Activated CD4-positive, alpha-beta T cell treated with anti-CD3 and anti-CD28 coated beads, Interleukin-2, amount 50 U/mL, for 4 hours (primary cell): ENCODE data around the gene EFCAB5.
A peak's percentile ranks its signal among the peaks of the same experiment; 100 is the strongest.
"Not testable (repeated sequence)": the region's sequence is repeated elsewhere in the genome, so short reads cannot be mapped to it uniquely, and the experiment has no call there.

Experiments used
- DNase-seq, 2 experiments: peaks; one replicate each; pipeline ENCODE4 v3.0.0-alpha.2; 2020

The EFCAB5 gene

GRCh38 chr17:30103921-30104320 lies 162.5 kb downstream of the EFCAB5 start:
- no peak for DNase-seq

- DNase-seq = peak; percentile 66 to 68
Observed at GRCh38 chr17:30104575-30105339, 163.3 kb downstream of the EFCAB5 start.

GRCh38 chr17:30112794-30113193 lies 171.4 kb downstream of the EFCAB5 start:
- no peak for DNase-seq

- DNase-seq = no peak
Observed at GRCh38 chr17:30113213-30113612, 171.8 kb downstream of the EFCAB5 start.

GRCh38 chr17:30116345-30116660 lies 174.9 kb downstream of the EFCAB5 start:
- no peak for DNase-seq

GRCh38 chr17:30116661-30117551 lies 175.5 kb downstream of the EFCAB5 start, which contains the start of gene NSRP1:
Gene NSRP1 (plus strand): TSS chr17:30116816. CDS start chr17:30116844, 28 bp downstream.
- peak; percentile 93 for DNase-seq

GRCh38 chr17:30117675-30118081 lies 176.2 kb downstream of the EFCAB5 start:
- no peak for DNase-seq

- DNase-seq = not testable (repeated sequence)
Observed at GRCh38 chr17:30118635-30119034, 177.2 kb downstream of the EFCAB5 start.

- DNase-seq = no peak
Observed at GRCh38 chr17:30124273-30124796, 182.9 kb downstream of the EFCAB5 start.

GRCh38 chr17:30130121-30130520 lies 188.7 kb downstream of the EFCAB5 start:
- no peak for DNase-seq

- DNase-seq = no peak
Observed at GRCh38 chr17:30132615-30133014, 191.2 kb downstream of the EFCAB5 start.

- DNase-seq = no peak
Observed at GRCh38 chr17:30133197-30133596, 191.8 kb downstream of the EFCAB5 start.

GRCh38 chr17:30134551-30134950 lies 193.1 kb downstream of the EFCAB5 start:
- no peak for DNase-seq

- no peak for DNase-seq
Observed at GRCh38 chr17:30137158-30137557, 195.7 kb downstream of the EFCAB5 start.

- not testable (repeated sequence) for DNase-seq
Observed at GRCh38 chr17:30147860-30148259, 206.4 kb downstream of the EFCAB5 start.

GRCh38 chr17:30148376-30148775 lies 206.9 kb downstream of the EFCAB5 start:
- no peak for DNase-seq

GRCh38 chr17:30151471-30151870 lies 210.0 kb downstream of the EFCAB5 start:
- DNase-seq = no peak

GRCh38 chr17:30153463-30153862 lies 212.0 kb downstream of the EFCAB5 start:
- no peak for DNase-seq

GRCh38 chr17:30155389-30155788 lies 214.0 kb downstream of the EFCAB5 start:
- DNase-seq = no peak
